HG03135 (cell line): Measurements from ENCODE around the gene KCNH2.
A peak's percentile ranks its signal among the peaks of the same experiment; 100 is the strongest.

Experiments
- ATAC-seq: cut with Tn5 transposase; IDR thresholded peaks from one replicate; pipeline ENCODE4 v1.9.1; 2021; ENCODE audit warnings: mild to moderate bottlenecking, moderate library complexity; ENCODE audit not compliant: unreplicated experiment

KCNH2 gene

DNA sequence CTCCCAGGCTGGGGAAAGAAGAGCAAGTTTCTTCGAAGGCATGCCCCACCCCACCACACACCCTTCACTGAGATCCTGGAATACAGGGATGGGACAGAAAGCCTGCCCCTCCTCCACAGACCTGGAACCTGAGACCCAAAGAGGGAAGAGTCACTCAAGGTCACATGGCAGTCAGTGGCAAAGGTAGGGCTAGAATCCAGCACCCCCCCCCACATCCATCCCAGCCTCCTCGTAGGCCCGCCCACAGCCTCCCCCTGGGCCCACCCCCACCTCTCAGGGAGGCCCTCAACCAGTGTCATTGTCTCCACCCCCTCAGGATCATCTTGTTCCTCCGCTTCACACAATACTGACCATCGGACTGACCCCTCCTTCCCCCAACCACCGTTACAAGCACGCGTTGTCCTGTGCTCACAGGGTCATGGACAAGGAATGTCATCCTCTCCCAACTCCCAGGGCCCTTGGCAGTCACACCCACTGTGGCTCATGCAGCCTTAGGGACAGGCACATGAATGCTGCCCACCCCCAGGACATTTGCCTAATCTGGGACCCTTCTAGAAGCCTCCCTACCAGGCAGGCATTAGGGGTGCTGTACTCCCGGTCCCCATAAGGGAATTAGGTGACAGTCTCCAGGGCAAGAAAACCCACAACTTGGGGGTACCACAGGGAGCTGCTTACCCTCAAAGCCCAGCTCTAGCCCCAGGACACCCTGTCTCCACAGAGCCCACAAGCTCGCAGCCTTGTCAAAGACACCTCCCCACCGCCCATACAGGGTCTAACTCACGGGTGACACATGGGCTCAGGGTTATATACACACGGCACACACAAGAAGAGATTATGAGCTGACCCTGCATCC is 1.4 kb downstream of the KCNH2 start:
- ATAC-seq = no peak

DNA sequence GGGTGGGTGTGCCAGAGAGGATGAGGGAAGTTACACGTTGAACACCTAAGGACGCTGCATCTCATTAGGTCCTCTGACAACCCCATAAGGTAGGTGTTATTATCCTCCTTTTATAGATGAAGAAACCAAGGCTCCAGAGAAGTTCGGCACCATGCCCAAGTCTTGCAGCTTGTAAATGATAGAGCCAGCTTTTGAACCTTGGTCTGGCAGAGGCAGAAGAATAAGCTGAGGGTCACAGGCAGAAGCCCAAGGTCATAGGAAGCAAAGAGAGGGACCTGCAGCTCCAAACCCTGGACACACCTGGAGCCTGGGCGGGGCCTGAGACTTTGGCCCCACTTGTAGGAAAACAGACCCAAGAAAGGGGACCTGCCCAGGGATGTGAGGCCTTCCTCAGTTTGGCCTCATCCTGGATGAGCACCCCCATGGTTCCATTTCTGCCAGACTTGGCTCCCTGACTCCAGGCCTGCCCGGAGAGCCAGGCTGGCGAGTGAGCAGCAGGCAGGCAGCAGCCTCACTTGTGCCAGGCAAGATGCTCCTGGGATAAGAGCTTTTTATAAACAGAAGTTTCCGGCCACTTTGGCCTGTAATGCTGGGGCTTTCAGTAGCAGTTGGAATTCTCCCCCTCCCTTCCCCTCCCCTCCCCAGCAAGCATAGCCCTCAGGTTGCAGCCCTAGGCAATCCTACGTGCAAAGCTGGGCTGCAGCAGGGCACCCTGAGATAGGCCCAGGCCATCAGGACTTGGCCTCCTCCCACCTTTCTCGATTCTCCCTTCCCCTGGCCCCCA is 2.4 kb downstream of the KCNH2 start:
- ATAC-seq = no peak

DNA sequence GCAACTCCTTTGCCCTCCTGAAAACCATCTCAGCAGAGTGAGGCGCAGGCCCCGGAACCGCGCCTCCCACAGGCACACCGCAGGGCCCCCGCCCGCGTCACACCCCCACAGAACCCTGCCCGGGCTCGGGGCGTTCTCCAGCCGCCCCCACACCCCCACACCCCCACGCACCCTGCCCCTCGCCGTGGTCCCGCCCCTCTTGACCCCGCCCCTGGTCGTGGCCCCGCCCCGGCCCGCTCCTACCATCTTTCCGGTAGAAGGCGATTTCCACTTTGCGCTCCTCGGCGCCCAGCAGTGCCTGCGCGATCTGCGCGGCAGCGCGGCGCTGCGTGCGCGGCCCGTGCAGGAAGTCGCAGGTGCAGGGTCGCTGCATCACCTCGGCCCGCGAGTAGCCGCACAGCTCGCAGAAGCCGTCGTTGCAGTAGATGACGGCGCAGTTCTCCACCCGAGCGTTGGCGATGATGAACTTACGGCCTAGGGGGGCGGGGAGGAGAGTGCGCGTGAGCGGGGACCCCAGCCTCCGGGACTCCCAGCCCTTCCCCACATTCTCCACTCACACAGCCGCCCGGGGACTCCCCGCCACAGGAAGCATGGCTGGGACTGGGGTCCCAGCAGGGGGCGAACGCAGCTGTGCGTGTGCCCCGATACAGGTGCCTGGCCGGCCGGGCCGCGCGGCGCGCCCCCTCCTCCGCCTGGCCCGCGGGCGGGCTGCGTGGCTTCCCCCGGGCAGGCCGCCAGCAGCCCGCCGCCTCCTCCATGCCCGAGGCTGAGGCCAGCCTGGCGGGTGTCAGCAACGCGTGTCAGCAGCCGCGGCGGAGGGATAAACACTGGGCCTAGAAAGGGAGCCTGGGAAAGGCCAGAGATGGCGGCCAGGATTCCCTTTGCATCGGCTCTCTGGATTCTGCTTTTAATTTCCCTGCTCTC is 3.4 kb downstream of the KCNH2 start:
- peak; percentile 56 for ATAC-seq

DNA sequence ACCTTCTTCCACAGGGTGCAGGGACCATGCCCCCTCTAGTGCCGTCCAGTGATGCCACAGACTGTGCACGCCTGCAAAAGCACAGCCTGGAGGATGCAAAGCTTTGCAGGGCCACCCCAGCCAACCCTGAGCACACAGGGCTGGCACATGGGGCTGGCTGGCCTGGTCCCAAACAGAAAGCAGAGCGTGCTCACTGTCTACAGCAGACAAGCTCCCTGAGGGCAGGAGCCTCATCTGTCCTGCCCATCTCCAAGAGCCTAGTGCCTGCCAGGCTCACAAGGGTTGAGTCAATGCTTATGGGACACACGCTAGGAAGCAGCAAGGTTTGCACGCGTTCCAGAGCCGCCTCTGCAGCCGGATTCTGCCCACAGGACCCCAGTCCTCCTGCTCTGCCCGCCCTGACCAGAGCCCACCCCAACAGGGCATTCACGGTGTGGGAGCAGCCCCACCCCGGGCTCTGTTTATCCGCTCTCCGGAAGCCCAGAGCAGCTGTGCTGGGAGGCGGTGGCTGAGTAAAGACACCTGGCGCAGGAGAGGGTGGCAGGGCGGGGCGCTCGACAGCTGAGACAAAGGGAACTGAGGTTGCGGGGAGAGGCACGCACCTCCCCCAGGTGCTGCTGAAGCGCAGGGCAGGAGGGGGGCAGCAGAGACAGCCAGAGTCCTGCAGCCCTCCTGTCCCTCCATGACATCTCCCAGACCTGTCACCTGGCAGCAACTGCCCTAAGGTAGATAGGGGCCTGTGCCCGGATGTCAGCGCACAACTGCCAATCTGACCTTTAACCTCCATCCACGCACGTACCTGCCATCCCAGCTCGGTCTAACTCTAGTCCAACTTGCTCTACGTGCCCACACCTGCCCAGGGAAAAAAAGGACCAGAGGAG is 4.3 kb downstream of the KCNH2 start:
- ATAC-seq = no peak

GRCh38 chr7:150972741-150973140 is 5.4 kb downstream of the KCNH2 start:
- no peak for ATAC-seq

- no peak for ATAC-seq
Measured at GRCh38 chr7:150972023-150972468, 6.1 kb downstream of the KCNH2 start.

DNA sequence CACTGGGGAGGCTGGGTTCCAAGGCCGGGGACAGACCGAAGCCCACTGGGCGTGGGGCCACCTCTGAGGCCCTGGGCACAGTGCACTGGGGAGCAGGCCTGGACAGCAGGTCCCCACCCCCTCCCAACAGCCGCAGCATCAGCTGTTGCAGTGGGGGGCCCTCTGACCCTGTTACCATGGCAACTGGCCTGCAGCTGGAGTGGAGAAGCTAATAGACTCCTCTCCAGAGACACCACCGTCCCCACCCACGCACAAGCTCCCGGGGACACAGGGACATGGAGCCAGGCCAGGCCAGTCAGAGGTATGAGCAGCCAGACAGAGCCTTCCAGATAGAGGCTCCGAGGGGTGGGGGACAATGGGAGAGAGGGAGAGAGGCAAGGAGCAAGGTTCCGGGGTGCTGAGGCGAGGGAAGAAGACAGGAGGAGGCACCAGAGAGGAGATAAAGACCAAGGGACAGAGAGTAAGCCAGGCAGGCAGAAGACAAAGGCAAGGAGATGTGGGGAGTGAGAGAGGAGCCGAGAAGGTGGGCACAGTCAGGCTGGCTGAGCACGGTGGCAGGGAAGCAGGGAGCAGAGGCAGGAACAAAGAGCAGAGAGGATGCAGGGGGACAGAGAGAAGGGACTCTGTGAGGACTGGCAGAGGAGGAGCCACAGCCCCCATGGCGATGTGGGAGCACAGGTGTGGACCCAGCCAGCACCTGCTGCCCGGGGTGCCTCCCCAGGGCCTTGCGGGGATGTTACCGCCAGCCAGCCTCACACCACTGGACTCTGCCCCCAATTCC is 6.7 kb downstream of the KCNH2 start:
- ATAC-seq = no peak

DNA sequence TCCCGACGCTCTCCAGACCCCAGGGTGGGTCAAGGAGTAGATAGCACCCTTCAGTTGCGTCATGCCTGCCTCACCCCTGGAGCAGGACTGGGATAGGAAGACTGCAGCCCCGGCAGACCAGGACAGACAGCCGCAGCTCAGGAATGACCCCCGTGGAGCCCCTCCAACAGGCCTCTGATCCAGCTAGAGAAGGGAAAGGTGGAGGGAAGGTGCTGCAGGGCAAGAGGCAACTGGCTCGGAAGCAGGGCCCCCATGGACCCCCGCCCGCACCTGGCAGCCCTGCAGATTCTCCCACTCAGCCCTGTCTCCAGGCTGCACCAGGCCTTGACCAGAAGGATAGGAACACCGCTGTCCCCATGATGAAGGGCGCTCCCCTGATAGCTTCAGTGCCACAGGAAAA is 7.7 kb downstream of the KCNH2 start:
- no peak for ATAC-seq

- ATAC-seq = no peak
Measured at GRCh38 chr7:150969475-150969874, 8.6 kb downstream of the KCNH2 start.

DNA sequence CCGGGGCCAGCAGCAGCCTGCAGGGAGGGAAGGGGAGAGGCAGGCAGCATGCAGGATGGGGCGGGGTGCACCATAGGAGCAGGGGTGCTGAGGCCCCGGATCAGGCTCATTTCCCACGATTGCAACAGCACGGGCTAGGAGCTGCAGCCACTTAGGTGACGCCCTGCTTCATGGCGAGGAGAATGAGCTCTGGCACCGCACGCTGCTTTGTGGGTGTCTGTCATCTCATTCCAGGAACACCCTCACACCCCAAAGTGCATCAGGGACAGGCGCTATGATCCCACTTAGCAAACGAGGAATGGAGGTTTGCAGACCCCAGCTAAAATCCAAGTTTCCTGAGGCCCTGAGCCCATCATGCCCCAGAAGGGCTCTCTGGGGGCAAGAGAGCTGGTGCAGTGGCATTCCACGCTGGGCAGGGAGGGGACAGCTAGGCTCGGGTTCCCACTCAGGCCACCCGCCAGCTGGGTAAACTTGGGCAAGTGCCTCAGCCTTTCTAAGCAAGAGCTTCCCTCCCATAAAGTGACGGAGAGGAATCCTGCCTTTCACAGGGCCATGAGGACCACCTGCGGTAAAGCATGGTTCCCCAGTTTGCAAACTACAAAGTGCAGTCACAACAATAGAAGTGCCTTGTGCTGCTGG is 9.3 kb downstream of the KCNH2 start:
- ATAC-seq = no peak

DNA sequence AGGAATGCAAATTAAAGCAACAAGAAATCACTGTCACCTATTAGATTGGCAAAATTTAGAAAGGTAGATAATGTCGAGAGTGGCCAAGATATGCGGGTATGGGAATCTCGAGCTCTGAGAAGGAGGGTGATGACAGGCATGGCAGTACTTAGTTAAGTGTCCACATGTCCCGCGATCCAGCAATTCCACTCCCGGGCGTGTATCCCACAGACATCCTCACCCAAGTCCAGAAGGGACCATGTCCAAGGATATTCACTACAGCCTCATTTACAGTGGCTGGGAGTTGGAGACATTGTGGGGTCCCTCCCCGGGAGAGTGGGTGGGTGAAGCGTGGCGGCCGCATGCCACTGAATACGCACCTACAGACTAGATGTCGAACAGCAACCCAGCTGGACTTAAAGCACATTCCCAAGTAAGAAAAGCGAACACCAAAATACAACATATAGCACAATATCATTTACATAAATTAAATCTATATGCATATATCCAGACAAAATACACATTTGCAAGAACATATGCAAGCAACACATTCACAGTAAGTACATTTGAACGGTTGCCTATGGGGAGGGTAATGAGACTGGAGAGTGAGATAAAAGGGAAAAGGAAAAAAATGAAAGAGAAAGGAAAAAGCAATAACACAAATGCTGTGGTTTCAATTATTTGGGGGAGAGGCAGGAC is 9.9 kb downstream of the KCNH2 start:
- ATAC-seq = no peak

GRCh38 chr7:150967349-150967748 is 10.8 kb downstream of the KCNH2 start:
- ATAC-seq = no peak

GRCh38 chr7:150966002-150966401 is 12.1 kb downstream of the KCNH2 start:
- ATAC-seq = no peak

- ATAC-seq = no peak
Measured at GRCh38 chr7:150965273-150965830, 12.8 kb downstream of the KCNH2 start.

- ATAC-seq = no peak
Measured at GRCh38 chr7:150964593-150965111, 13.5 kb downstream of the KCNH2 start.

- ATAC-seq = no peak
Measured at GRCh38 chr7:150963707-150964559, 14.2 kb downstream of the KCNH2 start.
